Panc1 (cell line): ENCODE results near the gene CYB5R2. TPM values are rescaled to one million over a fixed set of nuclear protein-coding genes. Genes with fewer than 3 reads are reported as not detected.

Experiments used
- ATAC-seq: fragments of 200-7000 bp; cut with Tn5 transposase; 2 replicates; pipeline ENCODE4 v1.9.1; 2020; ENCODE audit warnings: mild to moderate bottlenecking, moderate library complexity
- BruUV-seq: library from RNA; stranded (reverse); fragments of 400-500 nt; replicated peaks from 2 replicates; lab custom pipeline; 2021; lab: Mats Ljungman, UMichigan
- CTCF ChIA-PET: fragments of 300-600 bp; sonication (Branson Sonifier 250); formaldehyde crosslinking; loops from one replicate; lab custom pipeline; 2022; ENCODE audit warnings: antibody characterized with exemption; lab: Charles Lee
- POLR2A ChIA-PET: fragments of 300-600 bp; sonication (Branson Sonifier 250); formaldehyde crosslinking; loops from one replicate; lab custom pipeline; 2022; ENCODE audit warnings: antibody characterized with exemption; lab: Charles Lee
- DNase-seq: peaks from one replicate; pipeline ENCODE4 v3.0.0-alpha.2; 2010; ENCODE audit warnings: low read depth, low spot score
- H3K27ac ChIP-seq: 2 replicates; pipeline ENCODE4 v1.5.1; 2011; ENCODE audit warnings: mild to moderate bottlenecking, low read length, inconsistent platforms
- H3K27me3 ChIP-seq: fragments of 200-500 bp; sonication (Bioruptor generic); 2 replicates; pipeline ENCODE4 v1.6.0; 2014; ENCODE audit warnings: low read length, inconsistent platforms; ENCODE audit not compliant: control insufficient read depth, insufficient read depth
- H3K36me3 ChIP-seq: fragments of 200-500 bp; sonication (Bioruptor generic); 2 replicates; pipeline ENCODE4 v1.5.1; 2014; ENCODE audit warnings: inconsistent platforms, mild to moderate bottlenecking, low read length, moderate library complexity; ENCODE audit not compliant: control insufficient read depth, insufficient read depth
- H3K4me1 ChIP-seq: 2 replicates; pipeline ENCODE4 v1.5.1; 2011; ENCODE audit warnings: inconsistent platforms, mild to moderate bottlenecking, low read length, moderate library complexity; ENCODE audit not compliant: control insufficient read depth, insufficient read depth
- H3K4me3 ChIP-seq, 2 experiments: 2 replicates each; pipeline ENCODE4 v1.5.1; 2011 to 2012; ENCODE audit warnings: low read depth in 2 of 2, low read length in 2 of 2, mild to moderate bottlenecking in 2 of 2, inconsistent platforms in 1 of 2, moderate library complexity in 1 of 2
- H3K9me3 ChIP-seq: fragments of 200-500 bp; sonication (Bioruptor generic); 2 replicates; pipeline ENCODE4 v1.5.1; 2014; ENCODE audit warnings: low read depth, mild to moderate bottlenecking, inconsistent platforms, low read length, moderate library complexity; ENCODE audit not compliant: control insufficient read depth, insufficient read depth
- POLR2AphosphoS5 ChIP-seq: IDR thresholded peaks from 2 replicates; pipeline ENCODE4 v1.6.1; 2012; ENCODE audit warnings: mild to moderate bottlenecking, low read depth, low read length, moderate library complexity
- SIN3A ChIP-seq: IDR thresholded peaks from 2 replicates; pipeline ENCODE4 v1.6.1; 2012; ENCODE audit warnings: low read depth, mild to moderate bottlenecking, low read length, moderate library complexity, borderline replicate concordance; ENCODE audit not compliant: insufficient read depth
- TCF7L2 ChIP-seq: IDR thresholded peaks from 2 replicates; pipeline ENCODE4 v1.6.1; 2011; ENCODE audit warnings: mild to moderate bottlenecking, low read depth, low read length, inconsistent platforms
- in situ Hi-C: cut with HindIII; loops from 2 replicates; pipeline ENCODE4 v1.10.0; 2016; ENCODE audit warnings: low sequenced_read_pairs, low pct_unique_long_range_greater_than_20kb
- intact Hi-C: fragments of 100-400 bp; cut with micrococcal nuclease; formaldehyde crosslinking; loops from one replicate; pipeline ENCODE4 v1.10.0; 2022; ENCODE audit not compliant: unreplicated experiment
- total RNA-seq: library from RNA; stranded (reverse); gene quantifications from one replicate; pipeline ENCODE4 v1.2.1, GENCODE V29; 2021; ENCODE audit not compliant: unreplicated experiment
- TF ChIP-seq, protein P1 (sequence below), 2 experiments: IDR thresholded peaks; 2 replicates each; pipeline ENCODE4 v1.6.1; 2011 to 2012; ENCODE audit warnings: low read depth in 2 of 2, control low read depth in 1 of 2, low read length in 1 of 2, mild to moderate bottlenecking in 1 of 2, moderate library complexity in 1 of 2; ENCODE audit not compliant: insufficient read depth in 1 of 2
- TF ChIP-seq, protein P2 (sequence below): fragments of 450-650 bp; IDR thresholded peaks from 2 replicates; pipeline ENCODE4 v1.5.1; 2017; ENCODE audit warnings: mild to moderate bottlenecking

CYB5R2 gene
- total RNA-seq, 1 experiment from 2014 or later: 46.3 TPM

DNA sequence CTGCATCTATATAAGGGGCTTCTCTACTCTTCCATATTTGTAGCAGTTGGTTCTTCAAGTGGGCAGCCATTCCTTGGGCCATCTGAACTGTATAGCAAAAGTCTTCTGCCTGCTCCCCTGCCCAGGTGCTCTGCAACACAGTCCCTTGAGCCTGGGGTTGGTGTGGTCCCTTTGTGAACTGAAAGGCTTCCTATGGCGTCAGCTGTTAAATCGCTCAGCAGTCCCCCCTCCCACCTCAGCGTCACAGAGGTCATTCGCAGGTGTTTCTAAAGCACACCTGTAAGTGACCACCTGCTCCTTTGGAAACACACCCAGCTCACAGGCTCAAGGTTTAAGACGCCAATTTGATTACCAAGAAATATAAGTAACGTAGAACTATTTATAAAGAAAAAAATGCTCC is 37.0 kb downstream of the CYB5R2 start:
- no peaks in the 10 kb centered on the region for H3K9me3 ChIP-seq
- intact Hi-C loops: no loop called here
- TF ChIP-seq, protein P1, sequence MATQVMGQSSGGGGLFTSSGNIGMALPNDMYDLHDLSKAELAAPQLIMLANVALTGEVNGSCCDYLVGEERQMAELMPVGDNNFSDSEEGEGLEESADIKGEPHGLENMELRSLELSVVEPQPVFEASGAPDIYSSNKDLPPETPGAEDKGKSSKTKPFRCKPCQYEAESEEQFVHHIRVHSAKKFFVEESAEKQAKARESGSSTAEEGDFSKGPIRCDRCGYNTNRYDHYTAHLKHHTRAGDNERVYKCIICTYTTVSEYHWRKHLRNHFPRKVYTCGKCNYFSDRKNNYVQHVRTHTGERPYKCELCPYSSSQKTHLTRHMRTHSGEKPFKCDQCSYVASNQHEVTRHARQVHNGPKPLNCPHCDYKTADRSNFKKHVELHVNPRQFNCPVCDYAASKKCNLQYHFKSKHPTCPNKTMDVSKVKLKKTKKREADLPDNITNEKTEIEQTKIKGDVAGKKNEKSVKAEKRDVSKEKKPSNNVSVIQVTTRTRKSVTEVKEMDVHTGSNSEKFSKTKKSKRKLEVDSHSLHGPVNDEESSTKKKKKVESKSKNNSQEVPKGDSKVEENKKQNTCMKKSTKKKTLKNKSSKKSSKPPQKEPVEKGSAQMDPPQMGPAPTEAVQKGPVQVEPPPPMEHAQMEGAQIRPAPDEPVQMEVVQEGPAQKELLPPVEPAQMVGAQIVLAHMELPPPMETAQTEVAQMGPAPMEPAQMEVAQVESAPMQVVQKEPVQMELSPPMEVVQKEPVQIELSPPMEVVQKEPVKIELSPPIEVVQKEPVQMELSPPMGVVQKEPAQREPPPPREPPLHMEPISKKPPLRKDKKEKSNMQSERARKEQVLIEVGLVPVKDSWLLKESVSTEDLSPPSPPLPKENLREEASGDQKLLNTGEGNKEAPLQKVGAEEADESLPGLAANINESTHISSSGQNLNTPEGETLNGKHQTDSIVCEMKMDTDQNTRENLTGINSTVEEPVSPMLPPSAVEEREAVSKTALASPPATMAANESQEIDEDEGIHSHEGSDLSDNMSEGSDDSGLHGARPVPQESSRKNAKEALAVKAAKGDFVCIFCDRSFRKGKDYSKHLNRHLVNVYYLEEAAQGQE (IDR thresholded peaks at IDR 0.05; ENCODE audit: insufficient read depth in 1 of 2, low read depth in 2 of 2, low read length in 1 of 2): no peak
- TF ChIP-seq, protein P2, sequence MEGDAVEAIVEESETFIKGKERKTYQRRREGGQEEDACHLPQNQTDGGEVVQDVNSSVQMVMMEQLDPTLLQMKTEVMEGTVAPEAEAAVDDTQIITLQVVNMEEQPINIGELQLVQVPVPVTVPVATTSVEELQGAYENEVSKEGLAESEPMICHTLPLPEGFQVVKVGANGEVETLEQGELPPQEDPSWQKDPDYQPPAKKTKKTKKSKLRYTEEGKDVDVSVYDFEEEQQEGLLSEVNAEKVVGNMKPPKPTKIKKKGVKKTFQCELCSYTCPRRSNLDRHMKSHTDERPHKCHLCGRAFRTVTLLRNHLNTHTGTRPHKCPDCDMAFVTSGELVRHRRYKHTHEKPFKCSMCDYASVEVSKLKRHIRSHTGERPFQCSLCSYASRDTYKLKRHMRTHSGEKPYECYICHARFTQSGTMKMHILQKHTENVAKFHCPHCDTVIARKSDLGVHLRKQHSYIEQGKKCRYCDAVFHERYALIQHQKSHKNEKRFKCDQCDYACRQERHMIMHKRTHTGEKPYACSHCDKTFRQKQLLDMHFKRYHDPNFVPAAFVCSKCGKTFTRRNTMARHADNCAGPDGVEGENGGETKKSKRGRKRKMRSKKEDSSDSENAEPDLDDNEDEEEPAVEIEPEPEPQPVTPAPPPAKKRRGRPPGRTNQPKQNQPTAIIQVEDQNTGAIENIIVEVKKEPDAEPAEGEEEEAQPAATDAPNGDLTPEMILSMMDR: no peak
- TF ChIP-seq TCF7L2: no peak
- TF ChIP-seq SIN3A: no peak
- no peak for TF ChIP-seq POLR2AphosphoS5
- no TSS peak for BruUV-seq
- DNase-seq (no peak), ATAC-seq (no peak)
- H3K36me3 ChIP-seq: no peaks in the 10 kb centered on the region
- H3K27ac ChIP-seq: no peak overlapping the region
- CTCF ChIA-PET: no interaction called here
- in situ Hi-C loops: no loop called here
- H3K4me3 ChIP-seq: no peak overlapping the region
- H3K4me1 ChIP-seq: no peaks in the 10 kb centered on the region
- no peaks in the 10 kb centered on the region for H3K27me3 ChIP-seq
- POLR2A ChIA-PET: no interaction called here

DNA sequence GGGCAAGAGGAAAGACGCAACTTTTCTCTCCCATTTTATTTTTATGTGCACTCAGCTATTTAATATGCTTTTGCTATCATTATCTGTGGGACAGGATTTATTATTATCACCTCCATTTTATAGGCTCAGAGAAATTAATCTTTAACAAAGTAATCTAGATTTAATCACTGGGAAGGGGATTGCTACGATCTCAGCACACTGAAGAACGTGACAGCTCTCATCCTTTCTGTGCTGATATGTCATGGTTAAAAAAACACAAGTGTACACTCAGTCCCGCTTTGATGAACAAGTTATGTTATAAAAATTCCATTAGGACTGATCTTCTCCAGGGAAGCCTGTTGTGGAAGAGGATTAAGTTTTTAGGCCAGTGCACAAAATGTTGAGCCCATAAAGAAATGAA is 37.6 kb downstream of the CYB5R2 start:
- CTCF ChIA-PET: no interaction called here
- ATAC-seq: no peak
- in situ Hi-C loops (no loop called here), intact Hi-C loops (no loop called here)
- TF ChIP-seq TCF7L2: no peak
- no peak for TF ChIP-seq POLR2AphosphoS5
- TF ChIP-seq, protein P2: no peak
- TF ChIP-seq, protein P1 (IDR thresholded peaks at IDR 0.05; ENCODE audit: insufficient read depth in 1 of 2, low read depth in 2 of 2, low read length in 1 of 2): no peak
- no peak for TF ChIP-seq SIN3A
- Histone ChIP-seq H3K27me3 (no peaks in the 10 kb centered on the region), H3K4me3 (no peak overlapping the region), H3K4me1 (no peaks in the 10 kb centered on the region), H3K27ac (no peak overlapping the region), H3K9me3 (no peaks in the 10 kb centered on the region), H3K36me3 (no peaks in the 10 kb centered on the region)
- DNase-seq: no peak
- BruUV-seq: no TSS peak
- POLR2A ChIA-PET: no interaction called here
